Osteocyte (in vitro differentiated cells): ENCODE data around the gene NCBP1. TPM values are rescaled to one million over a fixed set of nuclear protein-coding genes. Genes with fewer than 3 reads are reported as not detected.

Experiments used
- DNase-seq: peaks from one replicate; pipeline ENCODE4 v3.0.0; 2021; ENCODE audit warnings: mixed read lengths; ENCODE audit not compliant: unreplicated experiment; ENCODE audit errors: extremely low spot score
- H3K27ac Mint-ChIP-seq: one replicate; pipeline ENCODE4 v1.8.0; 2021; ENCODE audit warnings: mild to moderate bottlenecking, mixed read lengths; ENCODE audit not compliant: unreplicated experiment
- H3K27me3 Mint-ChIP-seq: one replicate; pipeline ENCODE4 v1.8.0; 2021; ENCODE audit warnings: mixed read lengths; ENCODE audit not compliant: unreplicated experiment
- H3K36me3 Mint-ChIP-seq: one replicate; pipeline ENCODE4 v1.8.0; 2021; ENCODE audit warnings: mixed read lengths; ENCODE audit not compliant: unreplicated experiment
- H3K4me1 Mint-ChIP-seq: one replicate; pipeline ENCODE4 v1.8.0; 2021; ENCODE audit warnings: mixed read lengths; ENCODE audit not compliant: unreplicated experiment
- H3K4me3 Mint-ChIP-seq: one replicate; pipeline ENCODE4 v1.8.0; 2021; ENCODE audit warnings: mild to moderate bottlenecking, moderate library complexity, mixed read lengths; ENCODE audit not compliant: unreplicated experiment
- H3K9me3 Mint-ChIP-seq: one replicate; pipeline ENCODE4 v1.8.0; 2021; ENCODE audit warnings: mixed read lengths; ENCODE audit not compliant: unreplicated experiment
- total RNA-seq: library from RNA; stranded (reverse); gene quantifications from 2 replicates; pipeline ENCODE4 v1.2.1, GENCODE V29; 2021
- TF ChIP-seq, protein P1 (sequence below): fragments of 200-600 bp; sonication (generic); IDR thresholded peaks from 2 replicates; pipeline ENCODE4 v1.5.0; 2021; ENCODE audit warnings: antibody characterized with exemption, mild to moderate bottlenecking, moderate library complexity

Gene NCBP1
- total RNA-seq, 1 donor from 2014 or later, result 42.2 TPM

DNA sequence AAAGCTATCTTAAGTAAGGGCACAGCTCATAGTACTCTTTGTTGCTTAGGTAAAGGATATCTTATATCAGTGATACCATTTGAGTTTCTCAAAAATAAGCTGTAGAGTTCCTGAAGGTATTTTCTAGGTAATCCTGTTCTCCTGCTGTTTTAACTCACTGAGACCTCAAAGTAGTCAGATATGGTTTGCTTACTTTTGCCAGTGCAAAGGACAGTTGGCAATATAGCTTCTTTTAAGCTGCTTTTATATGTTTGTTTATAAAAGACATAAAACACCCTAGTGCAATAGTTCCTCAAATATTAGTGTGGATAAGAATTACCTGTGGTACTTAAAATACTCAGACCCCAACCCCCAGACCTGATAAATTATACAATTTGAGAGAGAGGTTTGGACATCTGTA lies 12.1 kb downstream of the NCBP1 start:
- Mint-ChIP-seq H3K27me3 (no peaks in the 10 kb centered on the region), H3K36me3 (peaks cover 26% of the 10 kb centered on the region), H3K4me1 (no peaks in the 10 kb centered on the region), H3K27ac (no peak overlapping the region), H3K4me3 (no peak overlapping the region), H3K9me3 (no peaks in the 10 kb centered on the region)
- TF ChIP-seq, protein P1, sequence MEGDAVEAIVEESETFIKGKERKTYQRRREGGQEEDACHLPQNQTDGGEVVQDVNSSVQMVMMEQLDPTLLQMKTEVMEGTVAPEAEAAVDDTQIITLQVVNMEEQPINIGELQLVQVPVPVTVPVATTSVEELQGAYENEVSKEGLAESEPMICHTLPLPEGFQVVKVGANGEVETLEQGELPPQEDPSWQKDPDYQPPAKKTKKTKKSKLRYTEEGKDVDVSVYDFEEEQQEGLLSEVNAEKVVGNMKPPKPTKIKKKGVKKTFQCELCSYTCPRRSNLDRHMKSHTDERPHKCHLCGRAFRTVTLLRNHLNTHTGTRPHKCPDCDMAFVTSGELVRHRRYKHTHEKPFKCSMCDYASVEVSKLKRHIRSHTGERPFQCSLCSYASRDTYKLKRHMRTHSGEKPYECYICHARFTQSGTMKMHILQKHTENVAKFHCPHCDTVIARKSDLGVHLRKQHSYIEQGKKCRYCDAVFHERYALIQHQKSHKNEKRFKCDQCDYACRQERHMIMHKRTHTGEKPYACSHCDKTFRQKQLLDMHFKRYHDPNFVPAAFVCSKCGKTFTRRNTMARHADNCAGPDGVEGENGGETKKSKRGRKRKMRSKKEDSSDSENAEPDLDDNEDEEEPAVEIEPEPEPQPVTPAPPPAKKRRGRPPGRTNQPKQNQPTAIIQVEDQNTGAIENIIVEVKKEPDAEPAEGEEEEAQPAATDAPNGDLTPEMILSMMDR, result no peak
- DNase-seq, result no peak

DNA sequence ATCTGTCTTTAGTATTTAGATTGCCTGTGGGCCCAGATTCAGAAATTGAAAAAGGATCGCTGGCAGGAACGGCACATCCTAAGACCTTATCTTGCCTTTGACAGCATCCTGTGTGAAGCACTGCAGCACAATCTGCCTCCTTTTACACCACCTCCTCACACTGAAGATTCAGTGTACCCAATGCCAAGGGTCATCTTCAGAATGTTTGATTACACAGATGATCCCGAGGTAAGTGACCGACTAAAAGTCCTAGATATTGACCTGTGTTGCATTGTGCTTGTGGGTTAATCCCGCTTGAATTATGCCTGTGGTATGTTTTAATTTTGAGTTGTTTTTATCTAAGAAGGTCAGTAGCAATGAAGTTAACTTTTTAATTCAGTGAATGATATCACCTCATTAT lies 14.4 kb downstream of the NCBP1 start:
- H3K27me3 Mint-ChIP-seq, result no peaks in the 10 kb centered on the region
- H3K9me3 Mint-ChIP-seq, result no peaks in the 10 kb centered on the region
- H3K36me3 Mint-ChIP-seq, result peaks cover 26% of the 10 kb centered on the region
- TF ChIP-seq, protein P1, result no peak
- H3K27ac Mint-ChIP-seq, result no peak overlapping the region
- H3K4me3 Mint-ChIP-seq, result no peak overlapping the region
- H3K4me1 Mint-ChIP-seq, result no peaks in the 10 kb centered on the region
- no peak for DNase-seq

DNA sequence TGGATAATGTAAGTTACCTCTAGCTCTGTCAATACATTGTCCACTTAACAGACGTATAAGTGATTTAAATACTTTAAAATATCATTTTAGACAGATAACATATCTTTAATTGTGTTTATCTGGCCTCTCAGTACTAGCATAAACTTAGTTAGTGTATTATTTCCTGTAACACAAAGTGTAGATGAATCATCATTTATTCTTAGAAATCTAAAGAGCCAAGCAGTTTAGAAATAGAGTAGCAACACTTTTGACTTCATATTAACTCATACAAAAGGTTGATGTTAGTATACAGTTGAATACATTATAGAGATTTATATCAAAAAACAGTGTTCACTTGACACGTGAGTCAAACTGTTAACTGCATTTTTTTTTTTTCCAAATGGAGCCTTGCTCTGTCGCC lies 18.0 kb downstream of the NCBP1 start:
- no peak for DNase-seq
- Mint-ChIP-seq H3K9me3 (no peaks in the 10 kb centered on the region), H3K27me3 (no peaks in the 10 kb centered on the region), H3K4me3 (no peak overlapping the region), H3K27ac (no peak overlapping the region), H3K36me3 (peaks cover 47% of the 10 kb centered on the region), H3K4me1 (no peaks in the 10 kb centered on the region)
- TF ChIP-seq, protein P1, result no peak

DNA sequence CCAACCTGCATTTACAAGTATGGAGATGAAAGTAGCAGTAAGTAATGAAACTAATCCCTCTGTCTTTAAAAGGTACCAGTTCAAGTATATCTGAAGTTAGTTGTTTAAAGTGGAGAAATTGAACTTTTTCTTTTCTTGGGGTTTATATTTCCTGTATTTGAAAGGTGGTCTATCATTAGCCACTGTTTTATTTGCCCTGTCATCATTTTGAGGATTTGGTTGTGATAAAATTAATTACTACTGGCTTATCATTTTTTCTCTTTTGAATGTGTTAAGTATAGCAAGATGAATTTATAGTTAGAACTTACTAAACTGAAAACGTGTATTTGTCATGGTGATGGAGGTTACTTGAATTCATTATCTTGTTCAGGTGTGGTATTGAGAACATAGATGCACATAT lies 25.1 kb downstream of the NCBP1 start:
- no peak for DNase-seq
- Mint-ChIP-seq H3K27ac (no peak overlapping the region), H3K4me1 (no peaks in the 10 kb centered on the region), H3K27me3 (no peaks in the 10 kb centered on the region), H3K4me3 (no peak overlapping the region), H3K9me3 (no peaks in the 10 kb centered on the region), H3K36me3 (peaks cover 82% of the 10 kb centered on the region)
- TF ChIP-seq, protein P1, result no peak

DNA sequence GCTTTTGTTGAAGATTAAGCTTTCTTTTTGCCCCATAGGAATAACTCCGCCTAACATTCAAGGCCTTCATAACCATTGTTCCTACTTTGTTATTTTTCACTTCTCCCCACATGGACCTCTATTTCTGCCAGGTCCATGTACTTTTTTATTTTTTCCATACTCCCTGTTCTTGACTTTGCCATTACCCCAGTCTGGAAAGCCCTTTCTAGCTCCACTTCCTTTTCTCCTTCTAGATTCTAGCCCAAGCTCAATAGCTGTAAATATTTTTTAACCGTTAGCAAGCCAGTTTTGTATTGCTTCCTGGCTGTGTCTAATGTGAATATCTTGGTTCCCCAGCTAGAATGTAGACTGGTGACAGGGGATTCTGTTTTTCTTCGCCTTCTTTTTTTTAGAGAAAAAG lies 26.1 kb downstream of the NCBP1 start:
- no peaks in the 10 kb centered on the region for H3K4me1 Mint-ChIP-seq
- peaks cover 81% of the 10 kb centered on the region for H3K36me3 Mint-ChIP-seq
- no peaks in the 10 kb centered on the region for H3K27me3 Mint-ChIP-seq
- H3K4me3 Mint-ChIP-seq, result no peak overlapping the region
- no peaks in the 10 kb centered on the region for H3K9me3 Mint-ChIP-seq
- DNase-seq, result no peak
- no peak overlapping the region for H3K27ac Mint-ChIP-seq
- TF ChIP-seq, protein P1, result no peak
